ENCODE data around the gene EFCAB12.

DNA sequence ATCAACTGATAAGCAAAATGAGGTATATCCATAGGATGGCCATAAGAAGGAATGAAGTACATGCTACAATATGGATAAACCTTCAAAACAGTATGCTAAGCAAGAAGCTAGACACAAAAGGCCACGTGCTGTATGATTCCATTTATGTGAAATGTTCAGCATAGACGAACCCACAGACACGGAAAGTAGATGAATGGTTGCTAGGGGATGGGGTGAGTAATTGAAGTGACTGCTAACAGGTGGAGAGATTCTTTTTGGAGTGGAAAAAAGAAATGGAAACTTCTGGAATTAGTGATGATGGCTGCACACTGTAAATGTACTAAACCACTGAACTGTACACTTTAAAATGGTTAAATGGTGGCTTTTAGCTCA, 630 bp upstream of the EFCAB12 start:
- no peak for TF ChIP-seq ZFX (IDR thresholded peaks at IDR 0.05)
- TF ChIP-seq, protein P1, sequence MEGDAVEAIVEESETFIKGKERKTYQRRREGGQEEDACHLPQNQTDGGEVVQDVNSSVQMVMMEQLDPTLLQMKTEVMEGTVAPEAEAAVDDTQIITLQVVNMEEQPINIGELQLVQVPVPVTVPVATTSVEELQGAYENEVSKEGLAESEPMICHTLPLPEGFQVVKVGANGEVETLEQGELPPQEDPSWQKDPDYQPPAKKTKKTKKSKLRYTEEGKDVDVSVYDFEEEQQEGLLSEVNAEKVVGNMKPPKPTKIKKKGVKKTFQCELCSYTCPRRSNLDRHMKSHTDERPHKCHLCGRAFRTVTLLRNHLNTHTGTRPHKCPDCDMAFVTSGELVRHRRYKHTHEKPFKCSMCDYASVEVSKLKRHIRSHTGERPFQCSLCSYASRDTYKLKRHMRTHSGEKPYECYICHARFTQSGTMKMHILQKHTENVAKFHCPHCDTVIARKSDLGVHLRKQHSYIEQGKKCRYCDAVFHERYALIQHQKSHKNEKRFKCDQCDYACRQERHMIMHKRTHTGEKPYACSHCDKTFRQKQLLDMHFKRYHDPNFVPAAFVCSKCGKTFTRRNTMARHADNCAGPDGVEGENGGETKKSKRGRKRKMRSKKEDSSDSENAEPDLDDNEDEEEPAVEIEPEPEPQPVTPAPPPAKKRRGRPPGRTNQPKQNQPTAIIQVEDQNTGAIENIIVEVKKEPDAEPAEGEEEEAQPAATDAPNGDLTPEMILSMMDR (conservative IDR thresholded peaks at IDR 0.05), result no peak

Measured in C4-2B (cell line).